GM19240 (cell line): ENCODE results near the gene SHB.

Source experiments
- DNase-seq: peaks from one replicate; pipeline ENCODE4 v3.0.0; 2011; ENCODE audit warnings: low spot score; ENCODE audit not compliant: insufficient read length

The SHB gene

GRCh38 chr9:38009990-38010389 is 59.0 kb downstream of the SHB start:
- no peak for DNase-seq

- DNase-seq, result no peak
Measured at GRCh38 chr9:38009035-38009501, 60.0 kb downstream of the SHB start.

GRCh38 chr9:38008168-38009034 is 60.6 kb downstream of the SHB start:
- DNase-seq, result peak; percentile 41

- DNase-seq, result no peak
Measured at GRCh38 chr9:38007016-38007415, 62.0 kb downstream of the SHB start.

- DNase-seq, result no peak
Measured at GRCh38 chr9:38006163-38006562, 62.9 kb downstream of the SHB start.

- no peak for DNase-seq
Measured at GRCh38 chr9:38004809-38005560, 64.0 kb downstream of the SHB start.

GRCh38 chr9:38003946-38004808 is 64.8 kb downstream of the SHB start:
- no peak for DNase-seq

GRCh38 chr9:38003230-38003629 is 65.8 kb downstream of the SHB start:
- DNase-seq, result no peak

- DNase-seq, result no peak
Measured at GRCh38 chr9:38001430-38001829, 67.6 kb downstream of the SHB start.

GRCh38 chr9:38000735-38001134 is 68.3 kb downstream of the SHB start:
- DNase-seq, result no peak

- DNase-seq, result no peak
Measured at GRCh38 chr9:38000332-38000731, 68.7 kb downstream of the SHB start.

- no peak for DNase-seq
Measured at GRCh38 chr9:37999588-38000189, 69.3 kb downstream of the SHB start.

GRCh38 chr9:37998881-37999587 is 70.0 kb downstream of the SHB start:
- DNase-seq, result no peak

GRCh38 chr9:37997636-37998374 is 71.2 kb downstream of the SHB start:
- no peak for DNase-seq

GRCh38 chr9:37996819-37997217 is 72.2 kb downstream of the SHB start:
- DNase-seq, result no peak

- no peak for DNase-seq
Measured at GRCh38 chr9:37995961-37996818, 72.8 kb downstream of the SHB start.

GRCh38 chr9:37995348-37995737 is 73.7 kb downstream of the SHB start:
- no peak for DNase-seq

- DNase-seq, result peak; percentile 56
Measured at GRCh38 chr9:37994639-37995347, 74.2 kb downstream of the SHB start.
